Activated CD4-positive, alpha-beta T cell treated with anti-CD3 and anti-CD28 coated beads, Interleukin-2, amount 50 U/mL, for 4 hours (primary cell): ENCODE results near the gene USH1C.

ENCODE experiments used
- DNase-seq, 2 experiments: peaks; one replicate each; pipeline ENCODE4 v3.0.0-alpha.2; 2020

Gene USH1C

DNA sequence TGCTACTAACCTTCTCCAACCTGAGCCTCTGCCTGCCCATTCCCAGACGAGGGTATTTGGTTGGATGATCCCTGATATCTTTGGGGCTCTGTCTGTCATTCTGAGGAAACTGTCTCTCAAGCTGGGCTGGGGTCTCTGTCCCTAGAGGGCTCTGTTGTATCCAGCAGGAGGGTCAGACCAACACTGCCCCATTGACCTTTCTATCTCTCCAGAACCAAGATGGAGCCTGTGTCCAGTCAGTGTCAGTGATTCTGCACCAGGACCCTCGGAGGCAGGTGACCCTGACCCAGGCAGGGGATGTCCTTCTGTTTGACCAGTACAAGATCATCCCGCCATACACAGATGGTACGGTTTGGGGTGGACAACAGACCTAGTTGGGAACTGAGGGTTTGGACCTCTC is 24.7 kb upstream of the USH1C start:
- no peak for DNase-seq

DNA sequence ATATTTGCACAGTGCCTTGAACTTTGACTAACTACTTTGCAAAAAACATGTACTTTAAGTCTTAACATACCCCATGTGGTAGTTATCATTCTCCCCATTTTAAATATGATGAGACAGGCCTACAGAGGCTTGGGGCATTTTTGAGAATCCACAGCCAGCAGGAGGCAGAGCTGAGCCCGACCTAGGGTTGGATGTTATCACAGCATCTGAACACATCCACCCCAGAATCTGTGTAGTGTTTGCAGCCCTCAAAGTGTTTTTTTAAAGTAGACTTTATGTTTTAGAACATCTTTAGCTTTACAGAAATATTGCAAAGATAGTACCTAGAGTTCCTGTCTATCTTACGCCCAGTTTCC is 20.4 kb upstream of the USH1C start:
- DNase-seq = no peak

DNA sequence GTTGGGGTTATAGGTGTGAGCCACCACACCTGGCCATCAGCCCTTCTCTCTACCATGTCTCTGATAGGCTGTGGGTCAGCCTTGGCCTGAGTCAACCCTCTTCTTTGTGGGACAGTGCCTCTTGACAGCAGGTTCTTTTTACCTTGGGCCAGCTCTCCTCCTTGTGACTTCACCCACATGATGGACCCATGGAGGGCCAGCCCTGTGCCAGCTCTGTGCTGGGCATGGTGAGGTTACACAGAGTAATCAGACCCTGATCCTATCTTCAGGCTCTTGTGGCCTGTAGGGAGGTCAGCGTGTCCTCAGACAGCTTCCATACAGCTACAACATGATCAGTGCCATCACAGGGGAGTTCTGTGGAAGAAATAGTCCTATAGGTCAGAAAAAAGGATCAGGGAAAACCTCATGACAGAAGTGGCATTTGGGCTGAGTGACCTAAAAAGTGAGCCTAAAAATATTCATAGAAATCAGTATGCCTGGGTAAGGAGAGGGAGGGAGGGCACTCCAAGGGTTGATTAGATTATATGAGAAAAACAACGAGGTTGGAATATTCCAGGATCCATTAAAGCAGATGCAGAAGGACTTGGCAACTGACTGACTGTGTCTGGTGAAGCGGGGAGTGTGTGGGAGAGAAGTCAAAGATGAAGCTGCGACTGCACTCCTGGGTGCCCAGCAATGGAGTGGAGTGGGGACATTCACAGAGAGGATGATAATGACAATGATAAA is 19.9 kb upstream of the USH1C start:
- no peak for DNase-seq

DNA sequence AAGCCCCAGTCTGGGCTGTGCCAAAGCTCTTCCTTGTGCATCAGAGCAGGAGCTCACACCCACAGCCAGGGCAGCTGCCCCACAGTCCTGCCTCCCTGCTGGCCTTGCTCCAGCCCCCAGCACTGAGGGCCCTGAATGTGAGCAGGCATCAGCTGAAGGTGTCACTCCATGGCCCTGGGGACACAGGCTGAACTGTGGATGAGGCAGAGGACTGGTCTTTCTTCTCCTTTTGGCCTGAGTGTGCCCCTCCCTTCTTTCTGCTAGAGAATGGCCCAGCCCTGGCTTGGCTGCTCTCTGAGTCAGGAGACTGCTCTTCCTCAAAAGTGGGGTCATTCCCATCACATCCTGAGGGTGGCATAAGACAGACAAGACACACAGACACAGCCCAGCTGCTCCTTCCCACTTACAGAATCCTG is 19.0 kb upstream of the USH1C start:
- no peak for DNase-seq

DNA sequence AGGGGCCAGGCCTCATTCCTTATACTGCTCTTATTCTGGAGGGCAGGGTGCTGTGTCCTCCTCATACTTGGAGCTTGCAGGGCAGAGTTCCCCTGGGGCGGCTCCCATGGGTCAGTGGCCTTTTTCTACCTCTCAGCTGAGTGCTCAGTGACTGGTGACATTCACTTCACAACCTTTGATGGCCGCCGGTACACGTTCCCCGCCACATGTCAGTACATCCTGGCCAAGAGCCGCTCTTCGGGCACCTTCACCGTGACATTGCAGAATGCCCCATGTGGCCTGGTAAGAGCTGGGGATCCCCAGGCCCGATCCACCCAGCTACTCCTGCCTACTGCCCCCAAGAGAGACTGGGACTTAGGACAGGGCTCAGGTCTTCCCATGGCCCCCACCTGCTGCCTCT is 17.3 kb upstream of the USH1C start:
- no peak for DNase-seq

DNA sequence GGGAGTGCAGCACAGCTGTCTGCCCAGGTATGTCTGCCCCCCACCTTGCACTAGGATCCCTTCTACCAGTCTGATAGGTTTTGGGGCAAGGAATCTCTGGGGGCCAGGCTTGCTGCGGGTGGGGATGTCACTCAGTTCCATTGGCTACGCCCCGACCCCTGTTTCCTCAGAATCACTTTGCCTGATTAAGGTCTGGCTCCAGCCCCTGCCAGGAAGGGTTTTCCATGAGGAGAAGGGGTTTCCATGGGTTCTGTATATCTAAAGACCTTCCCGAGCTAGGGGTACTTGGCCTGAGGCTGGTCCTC is 16.8 kb upstream of the USH1C start:
- no peak for DNase-seq

DNA sequence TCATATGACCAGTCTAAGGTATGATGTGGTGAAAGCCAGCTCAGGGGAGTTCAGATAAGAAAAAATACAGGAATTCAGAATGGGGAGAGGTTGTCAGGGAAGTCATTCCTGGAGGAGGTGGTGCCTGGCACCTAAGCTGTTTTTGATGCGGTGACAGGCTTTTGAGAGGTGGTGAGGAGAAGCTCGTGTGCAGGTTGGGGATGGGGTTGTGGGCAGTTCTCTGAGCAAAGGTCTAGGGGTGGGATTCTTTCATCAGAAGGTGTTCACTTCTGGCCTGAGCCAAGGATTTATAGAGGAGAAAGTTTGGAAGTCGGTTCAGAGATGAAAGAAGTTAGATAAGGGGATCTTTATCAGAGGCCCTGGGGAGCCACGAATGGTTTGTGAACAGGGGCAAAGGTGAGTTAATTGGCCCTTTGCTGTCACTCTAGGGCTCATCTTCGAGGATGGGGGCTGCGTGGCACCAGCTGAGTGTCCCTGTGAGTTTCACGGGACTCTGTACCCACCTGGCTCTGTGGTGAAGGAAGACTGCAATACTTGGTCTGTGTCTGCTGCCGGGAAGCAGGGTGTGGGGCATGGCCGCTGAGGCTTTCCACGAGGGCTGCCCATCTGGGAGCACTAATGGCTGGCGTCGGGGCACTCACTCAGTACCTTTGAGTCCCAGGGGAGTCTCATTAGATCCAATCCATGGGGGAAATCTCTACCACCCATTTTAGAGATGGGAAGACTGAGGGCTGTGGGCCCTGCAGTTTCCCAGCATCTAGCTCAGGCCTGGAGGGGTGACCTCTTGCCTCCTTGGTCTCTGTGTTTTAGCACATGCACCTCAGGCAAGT is 16.3 kb upstream of the USH1C start:
- no peak for DNase-seq

DNA sequence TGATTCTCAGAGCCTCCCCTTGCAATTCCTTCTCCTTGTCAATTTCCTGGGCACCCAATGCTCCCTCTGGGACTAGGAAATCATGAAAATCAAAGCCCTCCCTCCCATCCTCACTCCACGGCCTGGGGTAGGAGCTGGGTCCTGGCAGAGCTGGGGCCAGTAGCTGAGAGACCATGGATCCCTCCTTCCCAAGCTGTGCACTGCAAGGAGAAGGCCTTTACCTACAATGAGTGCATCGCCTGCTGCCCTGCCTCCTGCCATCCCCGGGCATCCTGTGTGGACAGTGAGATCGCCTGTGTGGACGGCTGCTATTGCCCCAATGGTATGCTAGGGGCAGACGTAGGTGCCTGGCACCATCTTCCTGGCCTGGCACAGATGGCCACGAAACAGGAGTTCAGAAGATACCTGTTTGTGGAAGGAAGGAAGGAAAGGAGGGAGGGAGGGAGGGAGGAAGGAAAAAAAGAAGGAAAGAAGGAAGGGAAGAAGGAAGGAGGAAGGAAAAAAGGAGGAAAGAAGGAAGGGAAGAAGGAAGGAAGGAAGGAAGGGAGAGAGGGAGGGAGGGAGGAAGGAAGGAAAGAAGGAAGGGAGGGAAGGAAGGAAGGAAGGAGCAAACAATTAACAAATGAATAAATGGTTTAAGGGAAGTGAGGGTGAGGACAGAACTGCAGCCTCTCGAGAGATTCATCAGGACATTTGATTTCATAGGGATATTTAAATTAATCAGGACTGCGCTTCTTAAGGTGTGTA is 15.3 kb upstream of the USH1C start:
- DNase-seq = no peak

DNA sequence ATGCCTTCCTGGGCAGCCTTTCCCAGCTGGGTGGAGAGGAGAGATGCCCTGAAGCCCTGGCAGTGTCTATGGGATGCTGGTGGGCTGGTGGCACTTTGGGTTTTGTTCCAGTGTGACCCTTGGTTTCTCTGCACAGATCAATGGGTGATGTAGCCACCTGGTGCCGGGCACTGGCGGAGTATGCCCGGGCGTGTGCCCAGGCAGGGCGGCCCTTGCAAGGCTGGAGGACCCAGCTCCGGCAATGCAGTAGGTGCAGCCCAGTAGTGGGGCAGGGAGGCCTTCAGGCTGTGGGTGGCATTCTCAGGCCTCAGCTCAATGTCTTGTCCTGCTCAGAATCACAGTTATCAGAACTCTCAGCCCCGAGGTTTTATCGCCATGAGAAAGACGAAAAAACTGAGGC is 14.7 kb upstream of the USH1C start:
- no peak for DNase-seq

DNA sequence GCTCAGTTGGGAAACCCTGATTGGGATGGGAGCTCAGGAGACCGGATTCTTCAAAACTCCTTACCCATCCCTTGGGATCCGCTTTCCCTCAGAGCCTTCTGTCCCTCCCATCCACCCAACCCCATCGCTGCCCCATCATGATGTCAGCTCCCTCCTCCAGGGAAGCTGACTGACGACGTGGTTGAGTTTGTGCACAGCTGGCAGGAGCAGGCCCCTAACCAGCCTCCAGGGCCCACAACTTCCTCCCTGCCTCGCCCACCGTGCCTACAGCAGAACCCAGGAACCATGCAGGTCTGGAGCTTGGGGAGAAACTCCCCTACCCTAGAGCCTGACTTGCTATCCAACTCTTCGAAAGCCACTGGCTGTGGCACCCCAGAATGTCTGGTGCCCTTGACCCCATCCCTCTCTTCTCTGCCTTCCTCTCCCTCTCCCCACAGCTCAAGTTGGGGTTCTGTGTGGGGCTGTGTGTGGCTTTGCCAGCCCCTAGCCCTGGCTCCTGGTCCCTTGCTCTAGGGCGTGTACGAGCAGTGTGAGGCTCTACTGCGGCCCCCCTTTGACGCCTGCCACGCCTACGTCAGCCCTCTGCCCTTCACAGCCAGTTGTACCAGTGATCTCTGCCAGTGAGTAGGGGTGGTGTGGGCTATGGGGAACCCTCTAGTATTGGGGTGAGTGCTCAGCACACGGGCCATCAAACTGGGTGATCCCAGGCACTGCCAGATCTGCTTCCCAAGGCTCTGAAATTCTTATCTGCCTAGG is 14.0 kb upstream of the USH1C start:
- DNase-seq = no peak

DNA sequence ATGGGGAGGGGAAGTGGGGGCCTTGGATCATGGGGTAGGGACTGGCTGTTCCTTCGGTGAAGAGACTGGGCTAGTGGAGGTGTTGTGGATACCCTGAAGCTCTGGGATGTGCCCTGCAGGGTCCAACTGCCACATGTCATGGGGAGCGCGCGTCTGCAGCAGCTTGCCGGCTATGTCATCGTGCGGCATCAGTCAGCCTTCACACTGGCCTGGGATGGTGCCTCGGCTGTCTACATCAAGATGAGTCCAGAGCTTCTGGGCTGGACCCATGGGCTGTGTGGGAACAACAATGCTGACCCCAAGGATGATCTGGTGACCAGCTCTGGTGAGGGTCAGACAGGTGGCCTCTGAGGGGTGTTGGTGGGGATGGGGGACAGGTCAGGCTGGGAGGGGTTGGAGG is 12.8 kb upstream of the USH1C start:
- no peak for DNase-seq

DNA sequence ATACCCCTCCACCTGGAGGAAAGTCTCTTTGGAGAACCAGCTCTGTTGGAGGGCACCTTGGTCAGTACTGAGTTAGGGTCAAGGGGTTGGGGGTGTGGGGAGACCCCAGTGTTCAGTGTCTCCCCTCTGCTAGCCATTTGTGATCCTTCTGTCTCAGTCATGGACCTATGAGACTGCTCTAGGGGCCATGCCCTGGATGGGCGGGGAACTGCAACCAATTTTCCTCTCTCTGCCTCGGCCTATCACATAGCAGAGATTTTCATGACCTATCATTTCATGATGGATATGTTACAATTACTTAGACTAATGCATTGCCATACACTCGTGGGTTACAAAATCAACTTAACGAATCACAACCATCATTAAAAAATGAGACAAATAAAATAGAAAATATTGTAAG is 10.3 kb upstream of the USH1C start:
- no peak for DNase-seq

DNA sequence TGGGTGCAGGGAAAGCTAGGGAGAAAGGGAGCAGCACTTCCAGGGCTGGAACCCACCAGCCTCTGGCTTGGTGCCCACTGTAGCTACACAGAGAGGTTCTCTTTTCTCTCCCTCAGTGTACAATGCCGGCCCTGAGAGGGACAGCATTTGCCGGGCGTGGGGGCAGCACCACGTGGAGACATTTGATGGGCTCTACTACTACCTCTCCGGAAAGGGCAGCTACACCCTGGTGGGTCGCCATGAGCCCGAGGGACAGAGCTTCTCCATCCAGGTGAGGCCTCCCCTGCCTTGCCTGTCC is 9.0 kb upstream of the USH1C start:
- no peak for DNase-seq

DNA sequence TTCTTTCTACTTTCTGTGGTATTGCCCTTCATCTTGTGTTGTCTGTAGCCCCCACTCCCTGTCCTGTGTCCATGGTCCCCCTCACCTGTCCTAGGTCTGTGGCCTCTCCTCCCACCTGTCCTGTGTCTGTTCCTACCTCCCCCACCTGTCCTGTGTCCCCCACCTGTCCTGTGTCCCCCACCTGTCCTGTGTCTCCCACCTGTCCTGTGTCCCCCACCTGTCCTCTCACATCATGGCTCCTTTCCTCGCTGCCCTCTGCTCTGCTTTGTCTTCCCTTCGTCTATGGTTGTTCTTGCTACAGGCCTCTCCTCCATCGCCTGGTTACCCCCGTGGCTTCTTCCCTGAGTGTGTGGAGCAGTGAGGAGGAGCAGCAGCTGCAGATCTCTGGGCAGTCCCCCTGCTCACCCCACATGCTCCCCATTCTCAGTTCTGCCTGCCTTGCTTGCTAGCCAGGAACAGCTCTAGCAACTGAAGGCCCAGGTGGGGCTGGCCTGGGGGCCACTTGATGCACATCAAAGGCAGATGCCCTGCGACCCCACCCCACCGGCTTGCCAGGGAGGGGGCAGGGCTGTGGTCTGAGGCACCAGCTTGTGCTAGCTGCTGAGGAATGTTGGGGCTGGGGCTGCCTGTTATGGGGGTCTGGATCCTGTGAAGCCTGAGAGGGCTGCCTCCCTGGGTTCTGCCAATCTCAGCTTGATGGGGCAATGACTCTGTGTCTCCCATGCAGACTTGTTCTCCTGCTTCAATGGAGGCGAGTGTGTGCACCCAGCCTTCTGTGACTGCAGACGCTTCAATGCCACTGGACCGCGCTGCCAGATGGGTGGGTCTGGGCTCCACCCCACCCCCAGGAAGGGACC is 8.4 kb upstream of the USH1C start:
- no peak for DNase-seq

DNA sequence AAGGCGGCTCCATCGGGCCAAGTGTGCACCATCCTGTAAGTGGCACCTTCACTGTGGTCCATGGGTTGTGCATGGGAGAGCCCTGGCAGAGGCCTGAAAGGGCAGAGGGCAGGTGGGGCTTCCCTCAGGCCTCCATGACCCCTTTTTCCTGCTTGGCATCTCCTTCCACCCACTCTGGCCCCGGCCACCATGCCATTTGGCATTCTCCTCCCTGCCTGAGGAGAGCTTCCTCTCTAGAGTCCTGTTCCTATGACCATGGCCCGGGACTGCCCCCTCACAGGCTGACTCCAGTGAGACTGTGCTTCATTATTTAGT is 7.8 kb upstream of the USH1C start:
- DNase-seq = no peak

DNA sequence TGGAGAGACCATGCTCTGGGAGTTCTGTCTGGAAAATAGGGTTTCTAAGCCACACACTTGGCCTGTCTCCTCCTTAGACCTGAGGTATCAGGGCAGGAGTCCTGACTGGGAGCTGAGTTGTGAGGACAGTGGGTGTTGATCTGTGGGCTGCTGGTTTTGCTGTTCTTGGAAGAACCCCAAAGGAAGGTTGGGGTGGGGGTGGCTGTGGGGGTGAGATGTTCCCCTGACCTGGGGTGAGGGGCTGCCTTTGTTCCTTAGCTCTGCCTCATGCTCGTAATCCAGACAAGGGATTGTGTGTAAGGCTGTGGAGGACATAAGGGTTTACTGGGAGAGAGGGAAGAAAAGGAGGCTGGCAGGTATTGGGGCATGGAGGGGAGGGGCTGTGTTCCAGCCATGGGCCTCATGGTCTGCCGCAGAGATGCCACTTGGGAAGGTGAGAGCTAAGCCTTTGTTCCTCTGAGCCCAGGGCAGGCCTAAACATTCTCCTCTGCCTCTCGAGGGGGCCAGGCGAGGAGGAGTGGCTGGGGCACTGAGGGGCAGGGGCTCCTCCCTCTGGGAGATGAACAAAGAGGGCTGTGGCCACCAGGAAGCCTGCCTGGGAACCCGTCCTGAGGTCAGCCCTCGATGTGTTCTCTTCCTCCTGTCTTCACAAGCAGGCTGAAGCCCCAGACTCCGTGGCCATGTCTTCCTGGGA is 7.3 kb upstream of the USH1C start:
- DNase-seq = no peak

DNA sequence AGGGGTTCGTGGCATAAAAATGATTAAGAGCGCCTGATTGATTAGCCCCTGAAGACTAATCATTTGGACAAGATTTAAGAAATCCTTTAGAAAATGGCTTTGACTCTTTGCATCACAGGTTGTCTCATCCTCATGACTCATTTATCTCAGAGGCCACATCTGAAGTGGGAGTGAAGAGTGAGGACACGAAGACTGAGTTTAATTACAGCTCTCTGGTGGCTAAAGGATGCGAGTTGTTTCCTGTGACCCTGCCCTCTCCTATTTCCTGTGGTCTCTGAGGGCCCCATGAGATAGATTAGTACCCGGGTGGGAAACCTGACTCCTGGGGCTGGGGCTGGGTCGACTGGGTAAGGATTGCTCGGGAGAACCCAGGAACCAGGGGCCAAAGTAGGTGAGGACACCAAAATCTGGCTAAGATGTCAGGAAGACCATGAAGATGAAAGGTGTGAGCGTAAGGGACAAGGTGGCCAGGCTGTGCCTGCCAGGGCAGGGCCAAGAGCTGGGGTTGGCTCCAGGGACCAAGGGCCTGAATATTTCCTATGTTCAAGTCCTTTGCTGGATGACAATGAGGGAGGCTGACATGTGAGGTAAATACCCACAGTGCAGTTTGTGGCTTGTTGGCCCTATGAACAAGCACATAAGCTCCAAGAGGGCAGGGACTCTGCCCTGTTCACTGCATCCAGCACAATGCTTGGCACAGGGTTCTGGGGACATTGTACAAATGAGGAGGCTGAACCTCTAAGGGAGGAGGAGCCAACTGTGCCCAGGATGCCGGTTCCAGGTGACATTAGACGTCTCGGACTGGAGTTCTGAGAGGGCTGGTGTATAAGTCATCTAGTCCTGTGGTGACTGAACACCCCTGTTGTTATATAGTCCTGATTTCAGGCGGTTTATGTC is 6.5 kb upstream of the USH1C start:
- DNase-seq = no peak

DNA sequence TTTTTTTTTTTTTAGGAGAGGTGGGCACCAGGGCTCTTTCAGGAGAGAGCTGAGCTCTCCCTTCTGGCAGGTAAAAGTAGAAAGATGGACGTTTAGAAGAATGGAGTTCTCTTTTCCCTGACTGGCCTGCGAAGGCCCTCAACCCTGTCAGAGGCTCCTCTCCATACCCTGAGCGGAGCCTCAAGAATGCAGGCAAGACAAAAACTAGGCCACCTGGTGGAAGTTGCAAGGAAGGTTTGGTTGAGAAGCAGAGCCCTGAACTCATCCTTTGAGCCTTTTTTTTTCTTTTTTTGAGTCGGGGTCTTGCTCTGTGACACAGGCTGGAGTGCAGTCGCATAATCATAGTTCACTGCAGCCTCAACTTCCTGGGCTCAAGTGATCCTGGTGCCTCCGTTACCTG is 4.2 kb upstream of the USH1C start:
- no peak for DNase-seq

DNA sequence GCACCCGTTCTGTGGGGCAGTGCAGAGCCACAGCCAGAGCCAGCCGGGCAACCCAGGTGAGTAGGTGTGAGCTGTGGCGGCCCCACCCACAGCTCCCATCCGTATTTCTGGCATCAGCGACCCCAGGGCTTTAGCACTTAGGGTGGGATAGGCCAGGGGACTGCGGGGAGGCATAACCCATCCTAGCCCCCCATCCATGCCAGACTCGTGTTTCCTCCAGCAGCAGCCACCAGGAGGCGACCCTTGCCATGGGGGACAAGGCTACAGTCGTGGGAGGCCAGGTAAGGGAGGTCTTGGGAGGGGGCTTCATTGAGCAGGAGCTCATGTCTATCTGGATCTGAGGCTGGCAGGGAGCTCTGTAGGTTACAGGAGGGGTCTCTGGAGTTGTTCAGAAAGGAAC is 3.7 kb upstream of the USH1C start:
- no peak for DNase-seq

DNA sequence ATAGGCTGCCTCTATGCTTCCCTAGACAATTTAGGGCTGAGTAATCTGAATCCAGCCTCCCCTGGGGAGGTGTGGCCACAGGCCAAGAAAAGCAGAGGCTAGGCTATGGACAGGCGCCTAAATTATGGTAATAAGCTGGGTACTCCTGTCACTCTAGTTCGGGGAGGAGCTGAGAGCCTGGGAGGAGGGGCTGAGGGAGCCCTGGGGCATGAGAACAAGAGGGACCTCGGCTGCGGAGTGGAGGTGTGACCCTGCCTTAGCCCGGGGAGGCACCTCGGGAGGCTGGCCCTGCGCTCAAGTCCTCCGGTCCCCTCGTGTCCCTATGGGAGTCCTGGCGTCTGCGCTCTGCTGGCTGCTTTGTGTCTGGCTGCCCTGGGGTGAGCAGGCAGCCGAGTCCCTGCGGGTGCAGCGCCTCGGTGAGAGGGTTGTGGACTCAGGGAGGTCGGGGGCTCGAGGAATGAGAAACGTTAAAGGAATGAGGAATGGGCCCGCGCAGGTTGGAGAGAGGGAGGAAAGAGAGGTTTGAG is 2.9 kb upstream of the USH1C start, which contains the start of gene OTOG:
OTOG (plus strand) TSS at position 209 of the 527 bp plus-strand sequence; CDS start at position 323, 114 bp downstream.
- DNase-seq = no peak

DNA sequence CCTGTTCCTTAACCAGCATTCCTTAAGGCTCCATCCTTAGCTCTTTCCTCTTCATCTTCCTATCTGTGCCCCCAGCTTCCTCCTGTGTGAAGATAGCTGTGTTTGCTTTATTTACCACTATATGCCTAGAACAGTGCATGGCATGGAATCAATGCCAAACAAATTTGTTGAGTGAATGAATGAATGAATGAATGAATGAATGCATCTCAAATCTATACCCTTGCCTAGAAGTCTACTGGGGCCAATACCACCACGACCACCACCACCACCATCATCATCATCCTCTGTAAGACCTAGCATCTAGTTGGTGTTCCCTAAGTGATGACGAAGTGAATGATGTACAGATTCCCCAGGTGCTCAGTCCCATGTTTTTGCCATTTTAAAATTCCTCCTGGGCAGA is 2.0 kb upstream of the USH1C start:
- DNase-seq = no peak
